ENCODE measurements around the gene WDR81. TPM values are rescaled to one million over a fixed set of nuclear protein-coding genes. Genes with fewer than 3 reads are reported as not detected.

Gene WDR81
- total RNA-seq, 2 experiments from 2014 or later, result 19.1 to 24.4 TPM

GRCh38 chr17:1743088-1743439, 18.6 kb downstream of the WDR81 start:
- Histone ChIP-seq H3K36me3 (ENCODE audit: insufficient read depth, low read length) (no peaks in the 10 kb centered on the region), H3K9me2 (ENCODE audit: insufficient read depth, low read length) (no peaks in the 10 kb centered on the region), H4K20me1 (ENCODE audit: insufficient read depth, low read length) (no peaks in the 10 kb centered on the region), H3K9me3 (ENCODE audit: low read length) (no peaks in the 10 kb centered on the region), H3K4me1 (ENCODE audit: insufficient read depth, low read length, poor library complexity, severe bottlenecking) (no peaks in the 10 kb centered on the region), H3K4me2 (ENCODE audit: low read length) (no peak overlapping the region), H3K4me3 (ENCODE audit: low read depth, low read length, poor library complexity, severe bottlenecking) (no peak overlapping the region), H2AFZ (ENCODE audit: low read length) (no peak overlapping the region), H3K79me2 (ENCODE audit: insufficient read depth, low read depth, low read length) (no peaks in the 10 kb centered on the region), H3K27ac (ENCODE audit: low read depth, low read length, poor library complexity, severe bottlenecking) (no peak overlapping the region)
- ChIA-PET CTCF (ENCODE audit: unreplicated experiment) (no interaction called here), POLR2A (no interaction called here)
- BruUV-seq (replicated peaks), result no TSS peak
- TF ChIP-seq CTCF (conservative IDR thresholded peaks at IDR 0.05; ENCODE audit: low read length) (no peak), EZH2phosphoT487 (IDR thresholded peaks at IDR 0.05; ENCODE audit: borderline replicate concordance, low read depth, low read length) (no peak)
- intact Hi-C loops (cut with micrococcal nuclease; ENCODE audit: unreplicated experiment), result no loop called here
- no peak for DNase-seq (ENCODE audit: low spot score)

- no peak for DNase-seq (ENCODE audit: low spot score)
These were observed 20.3 kb downstream of the WDR81 start for GRCh38 chr17:1744551-1745512.

More at GRCh38 chr17:1744551-1745512, 20.3 kb downstream of the WDR81 start:
- no peaks in the 10 kb centered on the region for H3K9me2 ChIP-seq (ENCODE audit: insufficient read depth, low read length)
- no peaks in the 10 kb centered on the region for H3K4me1 ChIP-seq (ENCODE audit: insufficient read depth, low read length, poor library complexity, severe bottlenecking)
- no peak overlapping the region for H3K27ac ChIP-seq (ENCODE audit: low read depth, low read length, poor library complexity, severe bottlenecking)
- H3K4me3 ChIP-seq (ENCODE audit: low read depth, low read length, poor library complexity, severe bottlenecking), result no peak overlapping the region
- POLR2A ChIA-PET, result no interaction called here
- no peaks in the 10 kb centered on the region for H3K9me3 ChIP-seq (ENCODE audit: low read length)
- TF ChIP-seq EZH2phosphoT487 (IDR thresholded peaks at IDR 0.05; ENCODE audit: borderline replicate concordance, low read depth, low read length) (no peak), CTCF (conservative IDR thresholded peaks at IDR 0.05; ENCODE audit: low read length) (no peak)
- CTCF ChIA-PET (ENCODE audit: unreplicated experiment), result no interaction called here
- intact Hi-C loops (cut with micrococcal nuclease; ENCODE audit: unreplicated experiment), result no loop called here
- H2AFZ ChIP-seq (ENCODE audit: low read length), result no peak overlapping the region
- BruUV-seq (replicated peaks), result no TSS peak
- no peaks in the 10 kb centered on the region for H4K20me1 ChIP-seq (ENCODE audit: insufficient read depth, low read length)
- no peaks in the 10 kb centered on the region for H3K79me2 ChIP-seq (ENCODE audit: insufficient read depth, low read depth, low read length)
- H3K4me2 ChIP-seq (ENCODE audit: low read length), result no peak overlapping the region
- H3K36me3 ChIP-seq (ENCODE audit: insufficient read depth, low read length), result no peaks in the 10 kb centered on the region

Measured in OCI-LY7 (cell line).